Measurements from ENCODE around the gene SPRR3.
"Not testable (repeated sequence)": the region's sequence is repeated elsewhere in the genome, so short reads cannot be mapped to it uniquely, and the experiment has no call there.

Gene SPRR3

DNA sequence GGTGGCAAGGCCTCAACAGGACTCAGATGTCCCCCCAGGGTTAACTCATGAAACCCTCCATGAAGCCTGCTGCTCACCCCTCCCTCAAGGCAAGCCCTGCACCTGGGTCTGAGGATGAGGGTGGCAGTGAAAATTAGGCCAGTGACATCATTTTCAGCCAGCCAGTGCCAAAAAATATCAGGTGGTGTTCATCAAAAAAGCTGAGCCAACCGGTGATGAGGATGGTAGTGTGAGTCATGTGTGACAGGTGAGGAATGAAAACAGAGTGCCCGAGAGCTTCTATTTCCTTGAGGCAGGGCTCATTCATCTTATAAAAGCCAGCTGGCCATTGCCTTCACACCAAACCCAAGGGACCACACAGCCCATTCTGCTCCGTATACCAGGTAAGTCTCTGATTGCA, 17.8 kb upstream of the SPRR3 start, which contains the start of gene SPRR1A:
Gene SPRR1A (plus strand): TSS at position 339 of the 400 bp plus-strand sequence. CDS start 1,150 bp downstream, outside the sequence.
- no peak for DNase-seq

DNA sequence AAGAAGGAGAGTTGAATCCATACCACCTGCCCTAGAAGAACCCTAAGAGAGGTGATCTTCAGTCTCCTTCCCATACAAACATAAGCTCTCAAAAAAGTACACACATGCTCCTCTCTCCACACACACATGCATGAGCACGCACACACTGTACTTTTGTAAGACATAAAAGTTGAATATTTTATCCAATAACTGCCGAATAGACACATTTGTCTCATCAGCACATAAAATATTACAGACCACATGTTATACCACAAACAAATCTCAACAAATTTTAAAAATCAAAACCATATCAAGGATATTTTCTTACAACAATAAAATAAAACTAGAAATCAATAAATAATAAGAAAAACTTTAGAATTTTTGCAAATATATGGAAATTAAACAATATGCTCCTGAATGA, 15.0 kb upstream of the SPRR3 start:
- no peak for DNase-seq

DNA sequence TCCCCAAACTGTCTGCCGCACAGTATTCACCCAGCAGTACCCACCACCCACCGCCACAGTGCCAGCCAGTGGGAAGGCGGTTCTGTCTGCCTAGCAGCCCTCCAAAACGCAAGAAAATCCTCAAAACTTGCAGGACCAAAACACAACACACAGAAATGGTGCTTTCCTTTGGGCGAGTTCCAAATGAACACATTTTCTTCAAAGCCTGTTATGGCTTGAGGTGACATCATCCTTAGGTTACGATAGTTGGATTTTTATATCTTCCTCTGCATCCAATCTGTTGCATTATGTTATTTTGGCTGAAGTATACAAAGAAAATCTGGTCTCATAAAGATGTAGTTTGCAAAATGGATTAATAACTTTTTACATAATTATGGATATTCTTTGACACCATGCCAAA, 8.4 kb upstream of the SPRR3 start:
- no peak for DNase-seq

DNA sequence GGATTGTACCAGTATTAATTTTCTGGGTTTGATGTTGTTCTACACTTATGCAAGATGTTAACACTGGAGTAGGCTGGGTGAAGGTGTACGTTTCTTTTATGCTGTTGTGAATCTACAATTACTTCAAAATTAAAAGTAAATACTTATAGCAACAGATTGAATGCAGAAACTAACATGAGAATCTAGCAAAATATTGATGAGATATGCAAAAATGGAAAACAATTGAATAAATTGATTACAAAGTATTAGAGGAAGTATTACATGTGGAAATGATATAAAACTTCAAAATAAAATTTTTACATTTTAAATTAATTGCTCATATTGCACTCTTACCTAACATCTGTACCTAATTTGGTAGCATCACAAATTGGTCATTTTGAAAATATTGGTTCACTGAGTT, 5.7 kb upstream of the SPRR3 start:
- no peak for DNase-seq

DNA sequence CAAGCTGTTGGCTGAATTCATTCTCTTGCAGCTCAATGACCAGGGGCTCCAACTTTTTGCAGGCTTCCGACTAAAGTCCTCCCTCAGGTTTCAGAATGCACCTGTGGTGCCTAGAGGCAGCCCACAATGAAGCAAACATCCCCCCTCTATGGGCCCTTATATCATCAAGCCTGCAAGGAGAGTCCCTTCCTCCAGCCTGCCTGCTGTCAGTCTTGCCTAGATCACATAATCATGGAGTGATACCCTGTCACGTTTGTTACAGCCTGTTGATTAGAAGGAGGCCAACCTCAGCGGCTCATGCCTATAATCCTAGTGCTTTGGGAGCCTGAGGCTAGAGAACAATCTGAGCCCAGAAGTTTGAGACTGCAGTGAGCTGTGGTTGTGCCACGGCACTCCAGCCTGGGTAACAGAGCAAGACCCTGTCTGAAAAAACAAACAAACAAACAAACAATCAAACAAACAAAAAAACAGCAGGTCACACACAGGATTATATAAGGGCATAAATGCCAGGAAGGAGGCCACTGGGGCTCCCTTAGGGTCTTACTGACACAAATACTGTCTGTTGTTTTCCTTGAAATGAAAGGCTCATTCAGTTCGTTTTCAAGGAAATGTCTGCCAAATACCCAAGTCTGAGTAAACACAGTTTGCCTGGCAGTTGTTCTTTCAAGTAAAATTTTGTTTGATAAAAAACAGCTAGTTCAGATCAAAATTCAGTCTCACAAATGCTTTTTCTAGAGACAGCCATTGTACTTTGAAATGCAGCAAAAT, 4.7 kb upstream of the SPRR3 start:
- DNase-seq, result no peak

DNA sequence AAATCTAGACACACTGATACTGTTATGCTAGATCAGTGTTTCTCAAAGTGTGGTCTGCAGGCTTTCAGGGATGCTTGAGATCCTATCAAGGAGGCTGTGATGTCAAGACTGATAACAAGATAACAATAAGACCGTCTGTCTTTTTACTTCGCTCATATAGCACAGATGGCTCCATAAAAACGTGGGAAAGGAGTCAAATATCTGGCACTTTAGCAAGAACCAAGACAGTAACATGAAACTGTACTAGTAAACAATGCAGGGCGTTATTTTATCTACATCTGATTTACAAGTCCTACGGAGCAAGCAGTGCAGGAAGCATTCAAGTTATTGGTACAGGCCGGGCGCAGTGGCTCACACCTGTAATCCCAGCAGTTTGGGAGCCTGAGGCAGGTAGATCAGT, 3.6 kb upstream of the SPRR3 start:
- DNase-seq, result no peak

DNA sequence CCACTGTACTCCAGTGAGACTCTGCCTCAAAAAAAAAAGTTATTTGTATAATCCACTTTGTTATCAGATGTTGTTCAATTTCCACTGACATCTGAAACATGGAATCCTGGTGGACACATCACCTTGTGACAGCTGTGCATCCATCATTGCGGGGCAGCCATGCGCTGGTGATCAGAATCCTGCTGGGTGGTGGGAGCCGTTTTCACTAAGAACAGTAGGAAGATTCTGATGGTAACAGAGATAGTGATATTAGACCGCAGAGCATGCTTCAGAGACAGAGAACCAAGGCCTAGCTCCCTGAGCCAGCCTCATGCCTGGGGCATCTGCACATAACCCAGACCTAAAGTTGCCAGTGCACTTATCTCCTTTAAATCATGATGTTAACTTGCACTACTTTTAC, 3.1 kb upstream of the SPRR3 start:
- no peak for DNase-seq

DNA sequence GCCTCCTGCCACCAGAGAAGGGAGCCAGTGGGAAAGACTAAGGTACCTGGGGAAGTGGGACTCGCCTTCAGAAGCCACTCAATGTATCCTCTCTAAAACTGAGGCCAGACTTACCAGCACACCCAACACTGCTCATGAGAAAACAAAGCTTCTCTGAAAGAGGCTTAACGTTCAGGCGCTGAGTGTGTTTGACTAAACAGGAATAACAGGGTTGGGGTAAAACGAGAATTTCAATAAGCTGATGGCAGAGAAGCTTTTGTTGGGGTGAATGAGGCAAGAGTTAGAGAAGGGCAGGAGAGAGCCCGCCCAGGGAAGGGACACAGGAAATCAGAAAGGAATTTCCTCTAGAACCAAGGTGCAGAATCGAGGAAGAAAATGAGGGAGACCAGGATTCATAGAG, 1.7 kb upstream of the SPRR3 start:
- no peak for DNase-seq

DNA sequence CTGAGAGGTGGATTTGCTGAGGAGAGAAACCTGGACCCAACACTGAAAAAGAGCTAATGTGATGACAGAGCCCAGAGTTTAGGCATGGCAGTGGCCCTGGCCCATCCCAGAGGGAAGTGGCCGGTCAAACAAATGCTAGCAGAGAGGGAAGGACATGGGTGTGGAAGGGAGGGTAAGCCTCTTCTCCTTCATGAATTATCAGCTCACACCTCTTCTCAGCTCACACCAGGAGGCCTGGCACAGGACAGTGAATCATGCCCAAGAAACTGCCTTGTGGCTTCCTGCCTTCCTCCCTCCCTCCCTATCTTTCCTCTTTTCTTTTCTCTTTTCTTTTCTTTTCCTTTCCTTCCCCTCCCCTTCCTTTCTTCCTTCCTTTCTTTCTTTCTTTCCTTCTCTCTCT, 1.3 kb upstream of the SPRR3 start:
- no peak for DNase-seq

DNA sequence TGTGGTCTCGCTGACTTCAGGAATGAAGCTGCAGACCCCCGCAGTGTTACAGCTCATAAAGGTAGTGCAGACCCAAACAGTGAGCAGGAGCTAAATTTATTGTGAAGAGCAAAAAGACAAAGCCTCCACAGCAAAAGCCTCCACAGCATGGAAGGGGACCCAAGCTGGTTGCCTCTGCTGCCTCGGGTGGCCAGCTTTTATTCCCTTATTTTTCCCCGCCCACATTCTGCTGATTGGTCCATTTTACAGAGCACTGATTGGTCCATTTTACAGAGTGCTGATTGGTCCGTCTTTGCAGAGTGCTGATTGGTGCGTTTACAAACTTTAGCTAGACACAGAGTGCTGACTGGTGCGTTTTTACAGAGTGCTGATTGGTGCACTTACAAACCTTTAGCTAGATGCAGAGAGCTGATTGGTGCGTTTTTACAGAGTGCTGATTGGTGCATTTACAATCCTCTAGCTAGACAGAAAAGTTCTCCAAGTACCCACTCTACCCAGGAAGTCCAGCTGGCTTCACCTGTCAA, 9.7 kb downstream of the SPRR3 start:
- DNase-seq, result not testable (repeated sequence)

DNA sequence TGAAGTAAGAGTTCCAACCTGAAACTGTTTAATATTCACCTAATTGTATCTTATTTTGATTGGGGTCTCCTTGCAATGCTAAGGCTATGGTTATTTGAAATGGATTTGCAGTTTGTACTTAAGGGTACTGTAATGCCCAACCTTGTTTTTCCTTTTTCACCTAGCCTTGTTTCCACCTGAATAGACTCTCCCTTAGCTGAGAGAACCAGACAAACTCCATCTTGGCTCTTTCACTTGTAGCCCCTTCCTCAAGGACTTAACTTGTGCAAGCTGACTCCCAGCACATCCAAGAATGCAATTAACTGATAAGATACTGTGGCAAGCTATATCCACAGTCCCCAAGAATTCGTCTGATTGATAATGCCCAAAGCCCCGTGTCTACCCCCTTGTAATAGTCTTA, 20.3 kb downstream of the SPRR3 start:
- not testable (repeated sequence) for DNase-seq

DNA sequence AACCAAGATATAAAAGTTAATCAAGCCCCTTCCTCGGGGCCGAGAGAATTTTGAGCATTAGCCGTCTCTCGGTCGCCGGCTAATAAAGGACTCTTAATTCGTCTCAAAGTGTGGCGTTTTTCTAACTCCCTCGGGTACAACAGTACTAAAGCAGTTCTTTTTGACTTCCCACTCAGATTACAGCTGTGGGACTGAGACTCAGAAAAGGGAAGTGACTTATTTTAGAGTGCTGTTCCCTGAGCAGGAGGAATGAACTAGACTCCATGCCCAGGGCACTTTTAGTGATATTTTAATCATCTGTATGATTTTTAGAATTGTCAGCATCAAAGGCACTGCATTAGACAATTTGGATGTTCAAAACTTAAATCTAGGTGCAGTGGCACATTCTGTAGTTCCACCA, 20.8 kb downstream of the SPRR3 start:
- DNase-seq, result not testable (repeated sequence)

DNA sequence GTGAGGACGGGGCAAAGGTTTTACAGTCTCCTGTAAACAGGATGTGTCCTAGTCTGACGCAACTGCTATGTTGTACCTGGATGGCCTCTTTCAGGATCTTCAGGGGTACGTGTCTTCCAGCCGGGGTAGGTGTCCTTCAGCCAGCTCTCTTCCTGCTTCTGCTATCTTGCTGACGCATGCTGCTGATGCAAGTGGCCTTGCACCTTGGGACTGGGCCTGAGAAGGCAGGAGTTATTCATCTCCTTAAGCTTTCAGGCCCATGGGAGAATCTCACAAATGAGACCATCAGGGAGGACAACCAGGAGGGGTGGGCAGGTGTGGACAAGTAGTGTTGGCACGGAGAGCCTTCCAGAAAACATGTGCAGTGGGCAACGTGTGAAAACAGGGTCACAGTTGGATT, 21.6 kb downstream of the SPRR3 start:
- no peak for DNase-seq

DNA sequence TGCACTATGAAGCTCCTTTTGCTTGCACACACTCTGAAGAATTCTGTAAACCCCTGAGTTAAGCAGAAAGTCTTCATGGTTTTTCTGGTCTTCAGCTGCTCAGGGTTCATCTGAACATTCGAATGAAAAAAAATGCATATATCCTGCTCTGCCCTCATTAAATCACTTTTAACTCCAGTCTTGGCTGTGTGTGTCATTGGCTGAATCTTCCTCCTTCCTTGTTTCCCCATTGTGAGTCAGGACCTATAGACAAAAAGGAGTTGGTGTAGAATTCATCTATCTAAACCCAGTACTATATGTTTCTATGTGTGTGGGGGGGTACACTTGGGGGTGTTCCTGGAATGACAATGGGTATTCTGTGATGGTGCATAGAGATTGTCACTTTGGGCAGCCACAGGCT, 22.9 kb downstream of the SPRR3 start:
- DNase-seq, result no peak

DNA sequence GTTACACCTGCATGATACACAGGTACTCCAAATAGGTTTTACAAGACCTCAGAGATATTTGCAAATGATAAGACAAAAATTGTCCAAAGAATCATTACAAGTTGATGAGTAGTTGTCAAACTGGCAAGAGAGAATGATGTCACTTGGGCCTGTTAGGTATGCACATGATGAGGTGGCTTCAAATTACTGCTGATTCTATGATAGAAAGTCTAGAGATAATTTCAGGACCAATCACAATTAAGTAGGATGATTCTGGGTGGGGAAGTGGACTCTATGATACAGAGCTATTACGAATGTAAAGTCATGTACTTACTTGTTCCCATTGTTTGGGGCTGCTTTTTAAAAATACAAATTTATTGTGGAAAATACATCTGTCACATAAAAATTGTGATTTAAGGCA, 24.2 kb downstream of the SPRR3 start:
- no peak for DNase-seq

DNA sequence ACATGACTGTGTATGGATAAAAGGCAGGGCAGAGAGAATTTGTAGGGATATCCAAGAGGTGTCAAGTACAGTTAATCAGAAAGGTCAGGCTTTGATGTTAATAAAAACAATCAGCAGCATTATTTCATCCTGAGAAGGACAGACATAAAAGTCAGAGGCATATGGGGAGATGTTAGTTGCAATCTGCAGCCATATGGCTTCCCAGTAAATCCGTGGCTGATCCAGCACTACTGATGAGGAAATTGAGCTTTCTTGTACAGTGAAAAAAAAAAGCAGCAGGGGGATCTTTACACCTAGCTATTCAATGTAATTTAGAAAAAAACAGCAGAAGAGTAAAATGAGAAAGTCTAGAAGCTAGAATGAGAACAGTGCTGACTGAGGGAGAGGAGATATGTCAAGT, 27.2 kb downstream of the SPRR3 start:
- DNase-seq, result no peak

DNA sequence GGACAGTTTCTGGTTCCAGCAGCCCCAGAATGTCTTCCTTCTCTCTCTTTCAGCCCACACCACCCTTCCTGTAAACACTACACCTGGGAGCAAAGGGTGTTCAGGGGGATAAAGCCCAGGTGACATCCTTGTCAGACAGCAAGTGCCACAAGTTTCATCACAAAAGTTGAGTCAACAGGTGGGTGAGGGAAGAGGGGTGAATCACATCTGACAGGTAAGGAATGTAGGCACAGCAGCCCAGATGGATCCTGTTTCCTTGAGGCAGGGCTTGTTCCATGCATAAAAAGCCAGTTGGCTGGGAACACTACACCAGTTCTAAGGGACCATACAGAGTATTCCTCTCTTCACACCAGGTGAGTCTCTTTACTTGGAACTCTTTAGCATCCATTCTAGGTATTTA, 29.3 kb downstream of the SPRR3 start, which contains the start of gene SPRR1B:
Gene SPRR1B (plus strand): TSS at position 309 of the 400 bp plus-strand sequence. CDS start 1,143 bp downstream, outside the sequence.
- DNase-seq, result no peak

DNA sequence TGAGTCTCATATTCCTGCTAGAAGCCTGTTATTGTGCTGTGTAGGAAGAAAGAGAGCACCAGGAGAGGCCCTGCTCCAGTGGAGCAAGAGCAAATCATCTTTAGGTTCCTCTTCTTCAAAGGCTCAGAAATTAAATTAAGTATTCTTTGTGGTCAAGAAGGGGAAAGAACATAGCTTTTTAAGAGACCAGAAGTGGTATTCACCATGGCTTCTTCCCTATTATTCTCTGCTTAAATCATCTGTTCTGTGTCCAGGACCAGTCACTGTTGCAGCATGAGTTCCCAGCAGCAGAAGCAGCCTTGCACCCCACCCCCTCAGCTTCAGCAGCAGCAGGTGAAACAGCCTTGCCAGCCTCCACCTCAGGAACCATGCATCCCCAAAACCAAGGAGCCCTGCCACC, 30.5 kb downstream of the SPRR3 start:
- DNase-seq, result no peak

DNA sequence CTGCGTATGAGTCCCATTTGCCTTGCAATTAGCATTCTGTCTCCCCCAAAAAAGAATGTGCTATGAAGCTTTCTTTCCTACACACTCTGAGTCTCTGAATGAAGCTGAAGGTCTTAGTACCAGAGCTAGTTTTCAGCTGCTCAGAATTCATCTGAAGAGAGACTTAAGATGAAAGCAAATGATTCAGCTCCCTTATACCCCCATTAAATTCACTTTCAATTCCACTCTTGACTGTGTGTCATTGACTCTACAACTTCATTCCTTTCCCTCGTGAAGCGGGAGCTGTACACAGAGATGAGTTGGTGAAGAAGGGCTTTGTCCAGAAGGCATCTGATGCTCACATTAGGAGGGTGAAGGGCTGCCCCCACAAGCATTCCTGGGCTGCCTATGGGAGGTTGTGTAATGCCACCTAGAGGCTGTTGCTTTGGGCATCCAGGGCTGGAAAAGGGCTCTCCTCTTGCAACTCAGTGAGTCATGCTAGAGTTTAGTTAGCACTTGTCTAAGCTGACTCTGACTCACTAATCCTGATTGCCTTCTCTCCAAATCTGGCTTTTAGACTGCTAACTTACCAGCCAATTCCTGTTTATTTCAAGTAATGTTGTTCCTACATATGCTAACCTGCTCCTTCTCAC, 31.2 kb downstream of the SPRR3 start:
- no peak for DNase-seq

DNA sequence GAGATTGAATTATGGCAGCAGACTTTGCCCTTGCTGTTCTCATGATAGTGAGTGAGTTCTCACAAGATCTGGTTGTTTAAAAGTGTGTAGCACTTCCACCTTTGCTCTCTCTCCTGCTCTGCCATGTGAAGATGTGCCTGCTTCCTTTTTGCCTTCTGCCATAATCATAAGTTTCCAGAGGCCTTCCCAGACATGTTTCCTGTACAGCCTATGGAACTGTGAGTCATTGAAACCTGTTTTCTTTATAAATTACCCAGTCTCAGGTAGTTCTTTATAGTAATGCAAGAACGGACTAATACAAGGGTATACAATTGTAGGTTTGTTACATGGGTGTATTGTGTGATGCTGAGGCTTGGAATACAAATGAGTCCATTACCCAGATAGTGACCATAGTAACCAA, 33.7 kb downstream of the SPRR3 start:
- DNase-seq, result no peak

DNA sequence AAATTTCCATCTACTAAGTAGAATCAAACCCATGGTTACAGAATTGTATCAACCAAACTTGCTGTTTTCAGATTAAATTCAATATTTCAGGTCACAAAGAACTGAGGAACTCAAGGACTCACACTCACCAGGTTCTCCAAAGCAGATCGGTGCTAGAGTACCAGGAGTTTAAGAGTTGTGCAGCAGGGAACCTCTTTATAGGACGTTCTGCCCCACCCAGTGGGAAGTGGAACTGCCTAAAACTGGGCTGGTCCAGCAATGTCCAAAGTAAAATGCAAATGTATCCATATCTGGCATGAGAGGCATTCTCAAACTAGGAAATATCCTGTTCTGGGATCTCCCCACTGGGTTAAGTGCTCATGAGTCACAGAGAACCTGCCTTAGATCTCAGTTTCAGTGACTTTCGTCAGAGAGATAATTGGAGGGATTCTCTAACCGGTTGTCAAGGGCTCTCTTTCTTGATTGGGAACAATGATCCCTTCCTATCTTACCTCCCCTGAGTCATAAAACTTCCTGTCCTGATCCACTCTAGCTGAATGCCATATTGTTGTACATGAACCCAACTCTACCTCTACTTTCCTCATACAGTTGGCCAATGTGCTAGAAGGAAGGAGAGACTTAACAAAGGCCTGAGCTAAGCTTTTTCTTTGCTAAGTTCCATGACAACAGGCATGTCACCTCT, 39.5 kb downstream of the SPRR3 start, which contains the start of gene SPRR2D:
Gene SPRR2D (minus strand): TSS at position 171 of the 682 bp plus-strand sequence. CDS start 774 bp downstream, outside the sequence.
- DNase-seq, result no peak

DNA sequence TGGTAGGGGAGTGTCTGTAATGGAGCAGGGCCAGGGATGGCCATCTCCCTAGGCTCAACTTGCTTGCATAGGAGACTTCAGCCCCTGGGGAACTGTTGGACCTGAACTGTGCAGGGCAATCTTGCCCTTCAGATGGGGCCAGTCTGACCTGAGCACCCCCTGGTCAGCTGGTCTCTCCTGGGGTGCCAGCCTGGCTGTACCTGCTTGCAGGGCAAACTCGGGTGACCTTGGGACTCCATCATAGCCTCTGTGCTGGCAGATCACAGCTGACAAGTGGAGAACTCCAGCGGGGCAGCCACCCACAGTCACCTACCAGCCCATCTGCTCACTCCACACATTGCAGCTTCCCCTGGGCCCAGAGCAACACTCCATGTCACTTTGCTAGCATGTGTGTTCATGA, 47.7 kb downstream of the SPRR3 start:
- DNase-seq, result no peak
